HFFc6 (cell line): ENCODE results near the gene DENND10. TPM values are rescaled to one million over a fixed set of nuclear protein-coding genes. Genes with fewer than 3 reads are reported as not detected.

Experiments used
- DNase-seq: peaks from one replicate; pipeline ENCODE4 v3.0.0-alpha.2; 2018
- H3K27ac Mint-ChIP-seq: 2 replicates; pipeline ENCODE4 v1.8.0; 2020; ENCODE audit warnings: mild to moderate bottlenecking, mixed read lengths
- H3K27me3 Mint-ChIP-seq: 2 replicates; pipeline ENCODE4 v1.8.0; 2021; ENCODE audit warnings: mild to moderate bottlenecking, moderate library complexity, mixed read lengths; ENCODE audit not compliant: insufficient read depth
- H3K36me3 Mint-ChIP-seq: 2 replicates; pipeline ENCODE4 v1.8.0; 2021; ENCODE audit warnings: low read depth, mixed read lengths
- H3K4me1 Mint-ChIP-seq: 2 replicates; pipeline ENCODE4 v1.8.0; 2020; ENCODE audit warnings: low read depth, mixed read lengths
- H3K4me3 Mint-ChIP-seq: 2 replicates; pipeline ENCODE4 v1.8.0; 2020; ENCODE audit warnings: mild to moderate bottlenecking, moderate library complexity, mixed read lengths
- H3K9me3 Mint-ChIP-seq: 2 replicates; pipeline ENCODE4 v1.8.0; 2020; ENCODE audit warnings: mild to moderate bottlenecking, mixed read lengths
- CTCF ChIP-seq: fragments of 200-600 bp; sonication (generic); IDR thresholded peaks from 2 replicates; pipeline ENCODE4 v1.5.0; 2021; ENCODE audit warnings: antibody characterized with exemption, mild to moderate bottlenecking
- total RNA-seq, 6 experiments: library from RNA; stranded (reverse); fragmentation: NEBNext Ultra II Directional; extraction: Animal tissue kit (Norgen Biotek cat#: 25700); gene quantifications; 2 replicates in 1 of 6; 3 replicates in 5 of 6; pipeline ENCODE4 v1.2.3, GENCODE V29; 2021

Gene DENND10
- total RNA-seq, 6 experiments from 2014 or later, result 43.9 to 53.8 (median 46.8) TPM

- H3K27ac Mint-ChIP-seq, result peak overlapping the region; percentile 85
- peak overlapping the region; percentile 56; the same call in 1 of the 2 replicates for H3K4me3 Mint-ChIP-seq
- H3K9me3 Mint-ChIP-seq, result no peaks in the 10 kb centered on the region
- TF ChIP-seq CTCF, result no peak
- peaks cover 16% of the 10 kb centered on the region for H3K36me3 Mint-ChIP-seq
- peak; percentile 68 for DNase-seq
- no peaks in the 10 kb centered on the region; the same call in 1 of the 2 replicates for H3K27me3 Mint-ChIP-seq
- peaks cover 37% of the 10 kb centered on the region for H3K4me1 Mint-ChIP-seq
Observed at GRCh38 chr10:119112056-119112455, 8.1 kb downstream of the DENND10 start.

GRCh38 chr10:119113751-119114732 lies 10.1 kb downstream of the DENND10 start:
- H3K36me3 Mint-ChIP-seq, result peaks cover 10% of the 10 kb centered on the region
- peak overlapping the region; percentile 91 for H3K27ac Mint-ChIP-seq
- H3K4me1 Mint-ChIP-seq, result peaks cover 37% of the 10 kb centered on the region
- DNase-seq, result peak; percentile 90
- no peak for TF ChIP-seq CTCF
- no peaks in the 10 kb centered on the region for H3K9me3 Mint-ChIP-seq
- H3K27me3 Mint-ChIP-seq, result no peaks in the 10 kb centered on the region; the same call in 1 of the 2 replicates
- peak overlapping the region; percentile 43 for H3K4me3 Mint-ChIP-seq

GRCh38 chr10:119115926-119116325 lies 12.0 kb downstream of the DENND10 start:
- no peak for TF ChIP-seq CTCF
- Mint-ChIP-seq H3K9me3 (no peaks in the 10 kb centered on the region), H3K36me3 (peaks cover 10% of the 10 kb centered on the region), H3K27me3 (no peaks in the 10 kb centered on the region; the same call in 1 of the 2 replicates), H3K4me3 (no peak overlapping the region), H3K27ac (peak overlapping the region; percentile 40), H3K4me1 (peaks cover 48% of the 10 kb centered on the region)
- no peak for DNase-seq

- Mint-ChIP-seq H3K4me1 (peaks cover 45% of the 10 kb centered on the region), H3K36me3 (peaks cover 10% of the 10 kb centered on the region)
Observed at GRCh38 chr10:119116326-119116951, 12.5 kb downstream of the DENND10 start.

More at GRCh38 chr10:119116326-119116951, 12.5 kb downstream of the DENND10 start:
- no peak overlapping the region for H3K4me3 Mint-ChIP-seq
- no peak for TF ChIP-seq CTCF
- H3K27me3 Mint-ChIP-seq, result no peaks in the 10 kb centered on the region; the same call in 1 of the 2 replicates
- no peak for DNase-seq
- peak overlapping the region; percentile 40; the same call in 1 of the 2 replicates for H3K27ac Mint-ChIP-seq
- no peaks in the 10 kb centered on the region for H3K9me3 Mint-ChIP-seq
